Uterus (tissue), 2 donors: Measurements from ENCODE around the gene P2RY13.

Experiments
- CTCF ChIP-seq, 4 experiments: fragments of 200-600 bp in 2 of 4; fragments of 450-650 bp in 2 of 4; sonication (generic) in 2 of 4; IDR thresholded peaks; one replicate each; pipeline ENCODE4 v1.5.1; 2016 to 2019; ENCODE audit warnings: antibody characterized with exemption in 4 of 4, mild to moderate bottlenecking in 2 of 4, moderate library complexity in 1 of 4
- POLR2A ChIP-seq, 2 donors: fragments of 450-650 bp; IDR thresholded peaks; one replicate each; pipeline ENCODE4 v1.6.1; 2016; ENCODE audit warnings: antibody characterized with exemption in 2 of 2, mild to moderate bottlenecking in 1 of 2, moderate library complexity in 1 of 2

GRCh38 chr3:151321526-151321925, 7.8 kb downstream of the P2RY13 start:
- TF ChIP-seq CTCF (IDR thresholded peaks at IDR 0.05), result no peak
- TF ChIP-seq POLR2A (IDR thresholded peaks at IDR 0.05), result no peak
